ENCODE results near the gene RCVRN. TPM values are rescaled to one million over a fixed set of nuclear protein-coding genes. Genes with fewer than 3 reads are reported as not detected.

The RCVRN gene
- polyA plus RNA-seq, 4 donors, result 0.19 to 0.49 (median 0.35) TPM

DNA sequence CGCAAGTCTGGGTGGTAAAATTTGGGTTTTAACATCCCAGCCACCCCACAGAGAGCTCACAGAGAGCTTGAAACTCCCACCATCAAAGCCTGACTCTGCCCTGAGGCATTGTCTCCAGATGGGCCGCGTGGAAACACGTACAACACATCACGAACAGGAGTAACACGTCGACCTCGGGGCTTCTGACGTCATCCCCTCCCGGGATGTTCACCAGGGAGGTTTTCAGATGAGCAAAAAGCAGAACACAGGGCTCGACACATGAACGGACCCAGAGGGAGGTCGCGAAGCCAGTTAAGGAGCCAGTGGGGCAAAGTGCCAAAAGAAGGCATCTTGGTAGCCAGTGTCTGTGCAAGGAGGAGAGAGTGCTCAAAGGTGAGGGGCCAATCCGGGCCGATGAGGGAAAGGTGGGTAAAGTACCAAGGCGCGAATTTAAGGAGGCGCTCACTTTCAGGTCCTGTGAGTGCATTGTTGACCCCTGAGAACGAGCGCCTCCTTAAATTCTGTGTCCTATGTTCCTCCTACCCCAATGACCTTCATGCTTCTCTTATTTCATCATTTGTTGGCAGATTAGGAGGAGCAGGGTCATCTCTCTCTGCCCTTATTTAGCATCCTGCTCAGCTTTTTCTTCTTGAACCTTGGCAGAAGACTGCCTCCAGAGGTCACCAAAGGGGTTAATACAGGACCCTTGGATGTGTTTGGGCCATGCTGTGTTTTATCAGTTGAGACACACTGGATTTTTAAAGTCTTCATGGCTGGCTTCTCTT lies 5.6 kb downstream of the RCVRN start:
- no peak for DNase-seq (ENCODE audit: low read depth in 4 of 4, low spot score in 3 of 4)

DNA sequence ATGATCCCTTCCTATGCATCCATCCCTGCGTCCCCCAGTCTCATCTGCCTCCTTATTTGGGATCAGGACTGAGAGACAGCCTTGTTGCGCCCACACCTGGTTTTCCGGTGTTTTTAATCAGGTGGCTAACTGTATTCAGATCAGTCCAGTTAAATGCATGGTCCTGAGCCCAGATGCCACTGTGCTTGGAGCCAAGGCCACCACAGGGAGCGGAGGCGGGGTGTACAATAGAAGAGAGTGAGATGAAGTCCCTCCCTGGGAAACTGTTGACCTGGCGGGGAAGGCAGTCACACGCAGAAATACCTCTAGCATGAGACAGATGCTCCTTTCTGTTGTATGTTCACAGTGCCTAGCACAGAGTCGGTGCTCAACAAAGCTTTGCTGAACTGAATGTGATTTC lies 6.3 kb downstream of the RCVRN start:
- DNase-seq (ENCODE audit: low read depth in 4 of 4, low spot score in 3 of 4), result no peak

DNA sequence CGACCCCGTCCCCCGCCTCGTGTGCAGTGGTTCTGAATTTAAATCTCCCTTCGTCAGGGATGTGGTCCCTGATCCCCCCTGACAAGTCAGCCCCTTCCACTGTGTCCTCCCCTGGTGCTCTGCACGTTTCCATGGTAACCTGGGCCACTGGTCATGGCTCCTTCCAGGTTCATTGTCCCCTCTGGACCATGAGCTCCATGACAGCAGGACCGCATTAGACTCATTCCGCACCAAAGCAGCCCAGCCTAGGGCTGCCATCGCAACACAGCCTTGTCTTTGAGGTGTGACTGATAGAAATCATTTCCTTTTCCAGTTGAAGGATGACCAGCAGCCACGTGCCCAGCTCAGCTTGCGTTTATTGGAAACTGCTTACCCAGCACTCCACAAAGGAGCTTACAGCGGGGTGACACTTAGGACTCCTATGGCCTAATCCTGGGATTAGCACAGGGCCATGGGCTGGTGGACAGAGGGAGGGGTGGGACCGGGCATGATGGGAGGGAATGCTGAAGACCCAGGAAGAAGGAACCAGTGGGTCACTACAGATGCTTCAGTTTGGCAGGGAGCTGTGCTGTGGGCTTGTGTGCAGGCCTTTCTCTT lies 7.6 kb downstream of the RCVRN start:
- DNase-seq (ENCODE audit: low read depth in 4 of 4, low spot score in 3 of 4), result no peak

DNA sequence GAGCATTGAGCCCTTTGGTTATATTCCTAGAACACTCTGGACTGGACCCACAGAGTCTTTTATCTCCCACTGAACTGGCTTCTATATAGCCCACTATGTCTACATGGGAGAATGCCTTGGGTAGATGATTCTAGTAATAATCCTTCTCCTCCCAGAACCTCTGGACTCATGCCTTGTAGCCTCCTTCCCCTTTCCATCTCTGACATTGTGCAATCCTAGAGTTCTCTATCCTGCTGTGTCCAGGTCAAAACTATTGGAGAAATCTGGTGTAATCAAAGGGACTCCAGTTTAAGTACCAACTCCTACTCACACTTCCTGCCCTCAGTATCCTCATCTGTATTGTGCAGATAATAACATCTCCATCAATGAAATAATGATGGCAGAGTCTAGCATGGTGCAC lies 9.1 kb downstream of the RCVRN start:
- no peak for DNase-seq (ENCODE audit: low read depth in 4 of 4, low spot score in 3 of 4)

DNA sequence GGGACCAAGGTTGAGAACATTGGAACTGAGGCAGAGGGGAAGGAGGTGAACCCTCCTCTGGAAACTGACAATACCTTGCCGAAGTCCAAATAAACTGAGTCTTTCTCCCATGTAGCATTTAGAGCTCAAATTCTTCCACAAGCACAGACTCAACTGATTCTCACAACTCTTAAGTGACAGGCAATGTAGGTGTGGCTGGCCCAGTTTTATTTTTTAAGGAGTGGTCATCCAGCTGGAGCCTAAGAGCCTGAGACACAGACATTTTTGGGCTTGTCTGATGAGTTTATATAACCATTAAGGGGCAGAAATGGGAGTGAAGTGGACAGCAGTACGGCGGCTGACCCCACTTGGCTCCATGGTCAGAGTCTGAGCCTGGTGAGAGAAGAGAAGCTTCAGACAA lies 10.8 kb downstream of the RCVRN start:
- DNase-seq (ENCODE audit: low read depth in 4 of 4, low spot score in 3 of 4), result no peak

DNA sequence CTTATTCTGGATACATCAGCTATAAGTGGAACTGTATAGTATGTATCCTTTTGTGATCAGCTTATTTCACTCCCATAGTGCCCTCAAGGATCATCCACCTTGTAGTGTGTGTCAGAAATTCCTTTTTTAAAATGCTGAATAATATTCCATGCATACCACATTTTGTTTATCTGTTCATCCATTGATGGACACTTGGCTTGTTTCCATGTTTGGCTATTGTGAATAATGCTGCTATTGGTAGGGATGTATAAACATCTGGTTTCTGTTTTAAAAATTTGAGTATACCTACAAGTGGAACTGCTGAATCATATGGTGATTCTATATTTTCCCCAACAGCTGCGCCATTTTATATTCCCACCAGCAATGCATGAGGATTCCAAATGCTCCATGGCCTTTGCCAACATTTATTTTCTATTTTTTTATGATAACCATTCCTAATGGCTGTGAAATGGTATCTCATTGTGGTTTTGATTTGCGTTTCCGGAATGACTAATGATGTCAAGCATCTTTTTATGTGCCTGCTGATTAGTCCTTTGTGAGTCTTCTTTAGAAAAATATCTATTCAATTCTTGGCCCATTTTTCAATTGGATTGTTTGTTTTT lies 11.6 kb downstream of the RCVRN start:
- no peak for DNase-seq (ENCODE audit: low read depth in 4 of 4, low spot score in 3 of 4)

DNA sequence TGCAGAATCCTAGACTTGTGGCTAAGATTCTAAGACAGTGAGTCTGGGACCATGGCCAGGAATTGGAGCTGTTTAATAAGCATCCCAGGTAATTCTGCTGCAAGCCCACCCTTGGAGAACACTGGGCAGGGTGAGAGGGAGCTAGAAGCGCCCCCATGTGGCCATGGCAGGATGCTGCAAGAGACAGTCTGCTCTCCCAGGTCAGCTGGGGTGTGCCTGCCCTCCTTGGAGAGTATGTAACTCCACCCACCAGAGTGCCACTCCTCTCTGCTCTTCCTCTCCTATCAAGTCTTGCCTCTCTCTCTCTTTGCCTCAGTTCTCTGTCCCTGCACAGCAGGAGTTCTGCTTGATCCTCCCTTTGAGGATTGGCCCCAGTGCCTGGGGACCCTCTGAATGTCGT lies 14.9 kb downstream of the RCVRN start:
- DNase-seq (ENCODE audit: low read depth in 4 of 4, low spot score in 3 of 4), result no peak

DNA sequence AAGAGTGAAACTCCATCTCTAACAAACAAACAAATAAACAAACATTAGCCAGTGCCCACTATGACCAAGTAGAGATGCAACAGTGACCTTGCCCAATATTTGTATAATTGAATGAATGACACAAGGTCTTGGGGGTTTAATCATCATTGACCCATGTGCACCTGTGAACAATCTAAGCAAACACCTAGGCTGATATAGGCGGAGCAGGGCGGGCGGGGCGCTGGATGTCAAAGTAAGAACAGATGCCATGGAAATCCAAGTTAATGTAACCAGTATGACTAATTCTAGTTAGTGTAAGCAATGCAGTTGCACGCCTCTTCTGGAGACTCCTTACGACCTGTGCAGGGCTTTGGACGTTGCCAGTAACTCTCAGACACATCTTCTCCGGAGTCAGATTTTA lies 17.6 kb downstream of the RCVRN start:
- DNase-seq (ENCODE audit: low read depth in 4 of 4, low spot score in 3 of 4), result no peak

DNA sequence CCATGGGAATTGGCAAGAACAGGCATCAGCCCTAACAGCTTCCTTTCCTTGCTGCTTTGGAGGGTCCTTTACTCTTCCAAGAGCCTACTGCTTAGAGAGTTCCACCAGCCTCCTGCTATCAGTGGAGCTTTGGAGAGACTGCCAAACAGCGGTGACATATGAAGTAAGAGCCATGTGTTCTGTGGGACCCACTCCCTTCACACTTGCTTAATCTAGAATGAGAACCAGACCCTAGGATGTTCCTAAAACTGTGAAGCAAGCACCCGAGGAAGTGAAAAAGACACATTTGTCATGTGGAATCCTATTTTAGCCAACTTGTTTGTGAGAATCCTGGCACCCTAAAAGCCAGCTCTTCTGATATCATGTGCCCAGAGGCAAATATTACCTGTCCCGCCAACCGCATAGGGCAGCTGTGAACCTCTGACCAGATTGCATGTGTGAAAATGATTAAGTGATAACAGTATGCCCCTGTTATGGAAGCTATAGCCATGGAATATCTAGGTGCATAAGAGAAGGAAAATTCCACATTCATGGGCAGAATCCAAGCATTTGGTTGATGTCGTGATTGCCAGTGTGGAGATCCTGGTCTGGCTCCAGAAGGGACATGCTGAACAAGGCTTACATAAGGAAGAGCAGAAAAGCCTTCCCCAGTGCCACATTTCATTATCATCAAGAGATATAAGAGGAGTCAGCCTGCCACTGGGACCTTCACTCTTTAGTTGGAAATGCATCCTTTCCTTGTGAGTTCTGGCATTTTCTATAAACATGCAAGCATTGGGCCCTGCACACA lies 18.7 kb downstream of the RCVRN start:
- DNase-seq (ENCODE audit: low read depth in 4 of 4, low spot score in 3 of 4), result no peak

DNA sequence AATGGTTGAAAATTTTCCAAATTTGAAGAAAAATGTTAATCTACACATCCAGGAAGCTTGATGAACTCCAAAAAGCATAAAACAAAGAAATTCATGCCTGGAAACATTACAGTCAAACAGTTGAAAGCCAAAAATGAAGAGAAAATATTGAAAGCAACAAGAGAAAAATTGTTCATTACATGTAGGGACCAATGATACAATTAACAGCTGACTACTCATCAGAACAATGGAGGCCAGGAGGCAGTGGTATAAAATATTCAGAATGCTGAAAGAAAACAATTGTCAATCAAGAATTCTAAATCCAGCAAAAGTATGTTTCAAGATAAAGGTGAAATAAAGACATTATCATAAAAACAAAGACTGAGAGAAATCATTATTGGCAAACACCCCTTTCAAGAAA lies 21.6 kb downstream of the RCVRN start:
- no peak for DNase-seq (ENCODE audit: low read depth in 4 of 4, low spot score in 3 of 4)

DNA sequence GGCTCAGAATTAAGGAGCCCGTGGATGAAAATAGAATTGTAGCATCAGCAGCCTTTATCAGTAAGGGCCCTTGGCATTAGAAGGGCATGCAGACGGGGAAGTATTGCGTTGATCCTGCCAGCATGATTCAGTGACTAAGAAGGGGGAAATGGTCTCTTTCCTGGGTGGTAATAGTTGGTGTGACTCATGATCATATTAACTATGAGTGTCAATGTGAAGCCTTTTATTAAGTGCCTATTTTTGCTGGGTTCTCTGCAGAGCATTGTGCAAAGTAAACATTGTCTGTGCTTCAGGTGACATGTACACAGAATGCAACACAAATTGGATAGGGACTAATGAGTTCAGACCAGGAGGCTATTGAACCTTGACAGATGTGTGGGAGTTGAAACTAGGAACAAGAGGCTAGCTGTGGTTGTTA lies 24.5 kb downstream of the RCVRN start:
- DNase-seq (ENCODE audit: low read depth in 4 of 4, low spot score in 3 of 4), result no peak

DNA sequence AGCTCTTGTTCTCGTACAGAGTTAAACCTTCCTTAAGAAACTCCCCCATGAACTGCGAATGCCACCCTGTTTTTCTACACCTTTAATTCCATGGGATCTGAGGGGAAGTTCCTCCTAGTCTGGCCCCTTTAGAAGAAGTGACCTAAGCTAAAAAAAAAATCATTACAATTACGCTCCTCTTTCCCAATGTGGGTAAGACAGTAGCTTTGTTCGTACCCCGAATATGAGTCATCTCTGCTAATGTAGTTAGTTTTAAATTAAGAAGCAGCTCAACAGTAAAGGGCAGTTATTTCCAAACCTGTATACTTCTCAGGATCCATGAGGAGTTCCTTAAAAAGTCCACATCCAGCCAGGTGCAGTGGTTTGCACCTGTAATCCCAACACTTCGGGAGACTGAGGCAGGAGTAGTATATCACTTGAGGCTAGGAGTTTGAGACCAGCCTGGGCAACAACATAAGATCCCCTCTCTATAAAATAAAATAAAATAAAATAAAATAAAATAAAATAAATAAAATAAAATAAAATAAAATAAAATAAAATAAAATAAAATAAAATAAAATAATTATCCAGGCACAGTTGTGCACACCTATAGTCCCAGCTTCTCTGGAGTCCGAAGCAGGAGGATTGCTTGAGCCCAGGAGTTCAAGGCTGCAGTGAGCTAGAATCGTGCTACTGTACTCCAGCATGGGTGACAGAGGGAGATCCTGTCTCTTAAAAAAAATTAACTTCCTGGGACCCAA lies 26.1 kb downstream of the RCVRN start:
- DNase-seq (ENCODE audit: low read depth in 4 of 4, low spot score in 3 of 4), result no peak

DNA sequence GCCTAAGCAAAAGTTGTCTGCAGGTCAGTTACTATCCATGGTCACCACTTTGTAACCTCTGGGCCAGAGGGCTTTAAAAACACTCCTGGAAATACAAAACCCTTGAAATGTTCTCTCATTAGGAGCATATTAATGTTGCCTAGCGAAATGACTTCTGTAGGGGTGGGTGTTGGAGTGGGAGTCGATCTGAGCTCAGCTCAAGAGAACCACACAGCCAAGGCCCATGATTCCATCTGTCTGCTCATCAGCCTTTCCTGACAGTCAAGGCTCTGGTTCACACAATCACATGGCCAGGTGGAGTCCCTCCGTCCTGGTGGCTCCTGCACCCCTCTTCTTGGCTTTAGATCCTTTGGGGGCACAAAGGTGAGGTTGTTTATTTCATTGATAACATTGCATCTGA lies 26.7 kb downstream of the RCVRN start:
- DNase-seq (ENCODE audit: low read depth in 4 of 4, low spot score in 3 of 4), result no peak

DNA sequence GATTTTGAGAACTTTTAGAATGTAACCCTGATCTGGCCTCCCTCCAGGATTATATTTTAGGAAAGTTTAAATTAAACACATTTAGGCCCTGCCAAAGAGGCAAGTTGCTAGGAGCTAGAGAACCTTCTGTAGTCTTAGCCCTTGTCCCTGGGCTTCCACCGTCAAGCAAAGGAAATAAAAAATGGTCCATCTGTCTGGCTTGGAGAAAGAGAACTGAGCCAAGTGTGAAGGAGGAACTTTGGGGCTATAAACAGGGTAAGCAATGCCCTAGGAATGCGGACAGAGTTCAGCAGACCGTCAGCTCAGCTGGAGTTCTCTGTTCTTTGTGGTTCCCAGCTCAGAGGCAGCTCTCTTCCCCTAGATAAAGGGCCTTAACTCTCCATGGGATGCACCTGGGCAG lies 29.6 kb downstream of the RCVRN start:
- no peak for DNase-seq (ENCODE audit: low read depth in 4 of 4, low spot score in 3 of 4)

DNA sequence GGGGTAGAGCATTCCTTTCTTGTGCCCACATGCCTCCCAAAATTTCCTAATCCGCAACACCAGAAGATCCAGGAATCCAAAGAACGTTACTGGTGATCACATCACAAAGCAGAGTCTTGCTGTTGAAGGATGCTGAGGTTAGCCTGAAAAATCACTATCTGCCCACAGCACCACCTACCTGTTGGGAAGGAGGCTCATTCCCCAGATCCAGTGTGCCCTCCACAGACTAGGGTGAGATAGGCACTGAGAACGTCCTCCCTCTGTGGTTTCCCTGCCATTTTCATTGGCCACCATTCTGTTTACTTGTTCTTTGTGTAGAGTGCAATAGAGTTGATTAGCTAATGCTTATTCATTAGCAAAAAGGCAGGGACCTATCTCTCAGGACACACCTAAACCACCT lies 30.3 kb downstream of the RCVRN start:
- DNase-seq (ENCODE audit: low read depth in 4 of 4, low spot score in 3 of 4), result no peak

DNA sequence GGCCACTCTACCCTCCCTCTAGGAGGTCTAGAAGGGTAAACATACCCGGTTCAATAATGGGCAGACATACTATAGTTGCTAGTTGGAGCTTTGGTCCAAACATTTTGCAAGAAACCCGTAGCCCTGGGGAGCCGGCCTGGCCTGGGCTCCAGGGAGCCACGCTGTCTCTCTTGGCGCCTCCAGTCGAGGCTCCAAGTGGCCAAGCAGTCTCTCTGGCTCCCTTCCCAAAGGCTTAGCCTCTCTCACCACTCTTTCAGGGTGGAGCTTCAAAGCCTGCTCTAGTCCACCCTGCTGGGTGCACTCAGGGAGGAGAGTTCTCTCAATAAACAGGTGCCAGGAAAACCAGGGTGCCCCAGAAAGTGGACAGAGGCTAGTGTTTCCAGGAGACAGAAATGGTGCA lies 32.2 kb downstream of the RCVRN start:
- DNase-seq (ENCODE audit: low read depth in 4 of 4, low spot score in 3 of 4), result no peak

DNA sequence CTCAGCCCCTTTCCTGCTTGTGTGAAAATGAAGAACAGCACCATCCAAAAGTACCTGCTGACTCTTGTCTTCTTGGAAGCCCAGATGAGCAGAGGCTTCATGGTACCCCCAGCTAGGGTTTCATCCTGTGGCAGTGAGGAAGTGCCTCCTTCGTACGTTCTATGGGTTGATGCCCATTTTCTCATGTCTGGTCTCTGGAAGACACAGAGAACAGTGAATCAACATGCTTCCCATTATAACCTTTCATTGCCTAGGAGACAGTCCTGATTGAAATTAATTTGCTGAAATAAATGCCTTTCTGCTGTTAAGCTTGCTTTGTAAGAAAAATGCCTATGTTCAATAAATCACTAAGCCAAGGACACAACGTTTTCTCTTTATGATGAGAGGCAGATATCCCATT lies 36.5 kb downstream of the RCVRN start:
- no peak for DNase-seq (ENCODE audit: low read depth in 4 of 4, low spot score in 3 of 4)

DNA sequence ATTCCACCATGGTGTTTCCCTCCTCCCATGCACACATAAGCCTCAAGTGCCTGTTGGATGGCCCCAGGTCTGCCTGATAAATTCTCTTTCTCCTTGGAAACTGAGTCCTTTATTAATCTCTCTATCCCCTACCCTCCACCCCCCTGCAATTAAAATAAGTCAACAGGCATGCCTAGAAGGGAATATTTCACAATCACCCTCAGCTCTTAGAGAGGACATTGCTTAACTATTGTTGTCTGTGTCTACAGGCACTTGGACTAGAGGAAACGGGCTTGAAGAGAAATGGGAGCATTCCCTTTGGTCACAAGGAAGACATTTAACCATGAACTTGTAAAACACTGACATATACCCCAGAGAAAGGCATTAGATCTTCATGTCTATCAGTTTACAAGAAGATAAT lies 39.5 kb downstream of the RCVRN start:
- no peak for DNase-seq (ENCODE audit: low read depth in 4 of 4, low spot score in 3 of 4)

DNA sequence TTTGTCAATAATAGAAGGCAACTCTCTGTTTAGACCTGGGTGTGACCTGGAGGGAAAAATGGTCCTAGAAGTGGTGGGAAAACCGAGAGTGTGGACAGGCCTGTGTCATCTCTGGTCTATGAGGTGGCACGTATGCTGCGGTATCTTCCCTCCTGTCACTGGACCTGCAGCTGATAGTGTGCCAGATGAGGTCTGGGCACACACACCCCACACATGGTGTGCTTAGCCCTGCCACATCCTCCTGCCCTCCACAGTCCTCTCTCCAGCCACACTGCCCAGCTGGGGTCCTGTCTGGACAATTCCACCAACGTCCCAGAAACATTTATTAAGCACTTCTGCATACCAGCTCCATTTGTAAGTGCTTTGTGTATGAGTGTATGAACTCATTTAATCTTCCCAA lies 42.1 kb downstream of the RCVRN start:
- DNase-seq (ENCODE audit: low read depth in 4 of 4, low spot score in 3 of 4), result no peak

DNA sequence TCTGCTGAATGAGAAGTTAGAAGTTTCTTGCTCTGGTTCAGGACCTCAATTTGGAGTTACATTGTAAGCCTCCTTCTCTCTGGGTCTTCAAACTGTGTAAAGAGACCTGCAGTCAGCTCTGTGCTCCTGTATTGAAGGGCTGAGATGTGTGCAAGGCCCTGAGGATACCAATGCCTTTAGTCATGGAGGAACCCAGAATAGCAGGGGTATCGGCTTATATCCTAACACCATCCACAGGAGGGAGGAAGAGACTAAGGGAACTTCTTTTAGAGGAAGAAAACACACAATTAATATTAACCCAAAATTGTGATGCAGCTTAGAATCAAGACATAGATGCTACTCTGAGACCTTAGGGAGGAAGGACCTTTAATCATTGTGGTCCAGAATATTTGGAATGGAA lies 42.9 kb downstream of the RCVRN start:
- DNase-seq (ENCODE audit: low read depth in 4 of 4, low spot score in 3 of 4), result no peak

DNA sequence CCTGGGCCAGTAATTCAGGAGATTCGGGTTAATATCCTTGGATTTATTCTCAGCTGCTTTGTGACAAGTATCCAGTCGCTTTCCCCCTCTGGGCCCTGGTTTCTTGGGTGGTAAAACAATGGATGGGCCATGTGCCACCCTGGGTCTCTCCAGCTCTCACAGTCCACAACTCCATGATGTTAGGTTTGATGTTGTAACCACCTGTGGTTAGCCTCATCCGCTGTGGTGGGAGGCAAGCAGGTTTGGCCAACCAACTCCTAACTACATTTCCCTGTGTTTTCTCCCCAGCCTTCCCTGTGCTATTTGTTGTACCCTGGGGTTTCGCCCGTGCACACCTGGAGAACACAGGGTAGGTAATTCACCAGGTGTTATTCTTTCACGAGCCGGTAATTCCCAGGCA lies 44.2 kb downstream of the RCVRN start:
- no peak for DNase-seq (ENCODE audit: low read depth in 4 of 4, low spot score in 3 of 4)

Measured in left renal pelvis (tissue), 4 donors.